Activated CD8-positive, alpha-beta T cell treated with anti-CD3 and anti-CD28 coated beads, Interleukin-2, amount 10 ng/mL, durations not matched to agents 7 days and 5 days (primary cell): ENCODE measurements around the gene OR2T35. TPM values are rescaled to one million over a fixed set of nuclear protein-coding genes. Genes with fewer than 3 reads are reported as not detected.

Experiments
- total RNA-seq, 2 experiments: library from RNA; stranded (reverse); gene quantifications; one replicate each; pipeline ENCODE4 v1.2.3, GENCODE V29; 2021

OR2T35 gene
- total RNA-seq, 2 experiments from 2014 or later, result not detected

Other genes starting within 250 kb of the OR2T35 start
- gene OR2T1, start 242.2 kb downstream of the OR2T35 start, total RNA-seq, result not detected
- not detected for gene OR2T2, start 199.6 kb downstream of the OR2T35 start, total RNA-seq
- not detected for gene OR2T3, start 171.9 kb downstream of the OR2T35 start, total RNA-seq
- gene OR2T5, start 156.7 kb downstream of the OR2T35 start, total RNA-seq, result not detected
- not detected for gene OR2G6, start 137.2 kb downstream of the OR2T35 start, total RNA-seq
- not detected for gene OR2T29, start 82.5 kb downstream of the OR2T35 start, total RNA-seq
- gene OR2T34, start 70.5 kb downstream of the OR2T35 start, total RNA-seq, result not detected
- gene OR2T10, start 47.6 kb downstream of the OR2T35 start, total RNA-seq, result not detected
- not detected for gene OR2T11, start 10.2 kb downstream of the OR2T35 start, total RNA-seq
- not detected for gene OR2T27, start 10.2 kb upstream of the OR2T35 start, total RNA-seq
- gene OR14I1, start 57.5 kb upstream of the OR2T35 start, total RNA-seq, result not detected
- gene LYPD8, start 110.5 kb upstream of the OR2T35 start, total RNA-seq, result not detected
- gene SH3BP5L, start 180.6 kb upstream of the OR2T35 start, total RNA-seq, result 10 to 100 TPM; 28.9 to 31.4 TPM
- 10 to 100 TPM; 48.4 to 54.5 TPM for gene ZNF672, start 192.9 kb upstream of the OR2T35 start, total RNA-seq
- gene ZNF692, start 213.8 kb upstream of the OR2T35 start, total RNA-seq, result 10 to 100 TPM; 52.7 to 66.8 TPM